Ovary (tissue), 3 donors: Measurements from ENCODE around the gene WNT7B.

Experiments
- CTCF ChIP-seq, 3 donors: fragments of 450-650 bp in 2 of 3; fragments of 200-600 bp in 1 of 3; IDR thresholded peaks; one replicate each; pipeline versions ENCODE4 v1.5.1 to v1.8.0; 2016 to 2022; ENCODE audit warnings: antibody characterized with exemption in 3 of 3, mild to moderate bottlenecking in 1 of 3
- EP300 ChIP-seq: sonication (generic); formaldehyde crosslinking; IDR thresholded peaks from one replicate; pipeline ENCODE4 v1.6.1; 2017; ENCODE audit warnings: antibody characterized with exemption
- POLR2A ChIP-seq: fragments of 450-650 bp; IDR thresholded peaks from one replicate; pipeline ENCODE4 v1.6.1; 2017; ENCODE audit warnings: antibody characterized with exemption, mild to moderate bottlenecking, moderate library complexity
- donor health status: DM: no; HTN: no; CAD: no.

- TF ChIP-seq EP300, result no peak
- TF ChIP-seq POLR2A, result no peak
- no peak for TF ChIP-seq CTCF (IDR thresholded peaks at IDR 0.05)
These were observed 95.5 kb downstream of the WNT7B start for GRCh38 chr22:45881524-45881875.
